Neuronal stem cell (in vitro differentiated cells): Measurements from ENCODE around the gene LSR.

Source experiments
- DNase-seq: peaks from one replicate; pipeline ENCODE4 v3.0.0-alpha.2; 2013; ENCODE audit warnings: low spot score
- H2AFZ ChIP-seq: one replicate; pipeline ENCODE4 v1.6.1; 2013; ENCODE audit warnings: mild to moderate bottlenecking, low read length, inconsistent platforms
- H2AK5ac ChIP-seq: 2 replicates; pipeline ENCODE4 v1.6.1; 2013; ENCODE audit warnings: low read depth, mild to moderate bottlenecking, inconsistent platforms, low read length, moderate library complexity, mixed read lengths
- H2BK120ac ChIP-seq: 2 replicates; pipeline ENCODE4 v1.6.1; 2013; ENCODE audit warnings: low read depth, mild to moderate bottlenecking, inconsistent platforms, low read length, moderate library complexity, mixed read lengths
- H2BK12ac ChIP-seq: one replicate; pipeline ENCODE4 v1.6.1; 2013; ENCODE audit warnings: low read length, inconsistent platforms
- H2BK15ac ChIP-seq: 2 replicates; pipeline ENCODE4 v1.6.1; 2013; ENCODE audit warnings: mild to moderate bottlenecking, low read length, inconsistent platforms, mixed read lengths
- H2BK5ac ChIP-seq: one replicate; pipeline ENCODE4 v1.6.1; 2013; ENCODE audit warnings: inconsistent platforms, mild to moderate bottlenecking, low read length, moderate library complexity
- H3K14ac ChIP-seq: one replicate; pipeline ENCODE4 v1.6.1; 2013; ENCODE audit warnings: low read length, inconsistent platforms
- H3K18ac ChIP-seq: 2 replicates; pipeline ENCODE4 v1.6.1; 2013; ENCODE audit warnings: low read length, inconsistent platforms
- H3K23ac ChIP-seq: 2 replicates; pipeline ENCODE4 v1.6.1; 2013; ENCODE audit warnings: low read depth, mild to moderate bottlenecking, mixed read lengths, low read length, inconsistent platforms; ENCODE audit not compliant: poor library complexity
- H3K27ac ChIP-seq: replicated peaks from 3 replicates; pipeline ENCODE4 v1.5.1; 2013; ENCODE audit warnings: low read length, inconsistent platforms
- H3K27me3 ChIP-seq, 3 experiments: 2 replicates each; pipeline ENCODE4 v1.6.1; 2013; ENCODE audit warnings: low read length in 3 of 3, mild to moderate bottlenecking in 2 of 3, inconsistent platforms in 1 of 3, low read depth in 1 of 3, mixed read lengths in 1 of 3, moderate library complexity in 1 of 3; ENCODE audit not compliant: control insufficient read depth in 3 of 3, insufficient read depth in 3 of 3
- H3K36me3 ChIP-seq, 2 donors: replicated peaks in 1 of 2; 2 replicates each; pipeline ENCODE4 v1.6.1; 2013; ENCODE audit warnings: low read length in 2 of 2; ENCODE audit not compliant: control insufficient read depth in 2 of 2, insufficient read depth in 2 of 2
- H3K4ac ChIP-seq: 2 replicates; pipeline ENCODE4 v1.6.1; 2013; ENCODE audit warnings: inconsistent platforms, mild to moderate bottlenecking, low read length, moderate library complexity
- H3K4me1 ChIP-seq, 2 donors: 1 replicate in 1 of 2; 2 replicates in 1 of 2; pipeline ENCODE4 v1.6.1; 2013; ENCODE audit warnings: low read length in 2 of 2, low read depth in 1 of 2; ENCODE audit not compliant: control insufficient read depth in 2 of 2, insufficient read depth in 1 of 2
- H3K4me2 ChIP-seq: one replicate; pipeline ENCODE4 v1.6.1; 2013; ENCODE audit warnings: mild to moderate bottlenecking, low read length, inconsistent platforms; ENCODE audit not compliant: insufficient read depth, poor library complexity, severe bottlenecking
- H3K4me3 ChIP-seq, 2 donors: 2 replicates each; pipeline ENCODE4 v1.5.1; 2013; ENCODE audit warnings: low read length in 2 of 2, mild to moderate bottlenecking in 2 of 2, inconsistent platforms in 1 of 2, moderate library complexity in 1 of 2
- H3K79me1 ChIP-seq: one replicate; pipeline ENCODE4 v1.6.1; 2013; ENCODE audit warnings: low read depth, mild to moderate bottlenecking, inconsistent platforms, low read length, moderate library complexity
- H3K9ac ChIP-seq: one replicate; pipeline ENCODE4 v1.6.1; 2013; ENCODE audit warnings: mild to moderate bottlenecking, low read depth, low read length, inconsistent platforms; ENCODE audit not compliant: poor library complexity
- H3K9me3 ChIP-seq, 2 donors: replicated peaks in 1 of 2; 2 replicates each; pipeline versions ENCODE3 to v1.6.1; 2013; ENCODE audit warnings: low read length in 2 of 2, mild to moderate bottlenecking in 2 of 2, inconsistent platforms in 1 of 2, low read depth in 1 of 2, mixed read lengths in 1 of 2, moderate library complexity in 1 of 2; ENCODE audit not compliant: control insufficient read depth in 2 of 2, insufficient read depth in 1 of 2
- H4K8ac ChIP-seq: one replicate; pipeline ENCODE4 v1.6.1; 2013; ENCODE audit warnings: low read depth, mild to moderate bottlenecking, inconsistent platforms, low read length, moderate library complexity
- H4K91ac ChIP-seq: one replicate; pipeline ENCODE4 v1.6.1; 2013; ENCODE audit warnings: low read length, low read depth, mild to moderate bottlenecking, inconsistent platforms; ENCODE audit not compliant: poor library complexity
- WGBS, 2 donors: extraction: QIAGEN DNeasy Blood & Tissue Kit; methylation state at CpG; one replicate each; pipeline ENCODE4 v1.1.7; 2013; ENCODE audit warnings: missing lambda C conversion rate in 2 of 2, mixed read lengths in 1 of 2; ENCODE audit not compliant: insufficient read length in 2 of 2, insufficient replicate concordance in 1 of 2; ENCODE audit errors: extremely low coverage in 2 of 2; 5-methylcytosine and 5-hydroxymethylcytosine counted together

The LSR gene

DNA sequence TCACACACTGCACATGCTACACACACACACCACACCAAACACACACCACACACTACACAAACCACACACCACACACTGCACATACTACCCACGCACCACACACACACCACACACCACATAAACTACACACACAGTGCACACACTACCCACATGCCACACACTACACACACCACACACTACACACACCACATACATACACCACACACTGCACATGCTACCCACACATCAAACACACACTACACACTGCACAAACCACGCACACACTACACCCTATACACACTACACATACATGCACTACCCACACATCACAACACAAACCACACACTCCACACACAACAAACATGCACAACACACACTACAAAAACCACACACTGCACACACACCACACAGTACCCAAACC lies 49.1 kb downstream of the LSR start:
- H4K91ac ChIP-seq = peak overlapping the region; percentile 96
- no peak overlapping the region for H2BK15ac ChIP-seq
- no peak overlapping the region for H2BK5ac ChIP-seq
- no peak overlapping the region for H3K27ac ChIP-seq
- H3K9ac ChIP-seq = peak overlapping the region; percentile 46
- H3K23ac ChIP-seq = peak overlapping the region; percentile 94
- H3K4ac ChIP-seq = peak overlapping the region; percentile 56
- no peak overlapping the region for H2AK5ac ChIP-seq
- peaks cover 0 to 3% of the 10 kb centered on the region in 2 donors for H3K36me3 ChIP-seq
- H3K79me1 ChIP-seq = peaks cover 10% of the 10 kb centered on the region
- WGBS, 2 donors = 97% methylated on average over 2 of the region's 2 CpGs; no CpG with 5 or more reads in 1 of the 2 donors
- peak overlapping the region; percentile 72 for H3K18ac ChIP-seq
- peaks cover 0 to 10% (median 8%) of the 10 kb centered on the region in 3 experiments for H3K27me3 ChIP-seq
- peak overlapping the region; percentile 76 for H3K14ac ChIP-seq
- DNase-seq = no peak
- H3K4me1 ChIP-seq = peaks cover 0 to 12% of the 10 kb centered on the region in 2 donors
- H2AFZ ChIP-seq = no peak overlapping the region
- no peak overlapping the region for H2BK12ac ChIP-seq
- peak overlapping the region in 1 of 2 donors; percentile 75 for H3K4me3 ChIP-seq
- H2BK120ac ChIP-seq = no peak overlapping the region
- no peak overlapping the region for H3K4me2 ChIP-seq
- peak overlapping the region; percentile 70 for H4K8ac ChIP-seq
- H3K9me3 ChIP-seq = peaks cover 0 to 12% of the 10 kb centered on the region in 2 donors

DNA sequence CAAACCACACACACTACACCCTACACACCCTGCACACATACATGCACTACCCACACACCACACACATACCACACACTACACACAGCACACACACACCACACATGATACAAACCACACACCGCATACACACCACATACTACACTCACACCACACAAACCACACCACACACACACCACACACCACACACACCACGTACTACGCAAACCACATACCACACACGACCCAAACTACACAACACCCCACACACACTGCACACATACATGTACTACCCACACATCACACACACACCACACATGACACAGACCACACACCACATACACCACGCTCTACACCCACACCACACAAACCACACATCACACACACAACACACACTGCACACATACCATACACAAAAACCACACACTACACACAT lies 49.8 kb downstream of the LSR start:
- H2AK5ac ChIP-seq = no peak overlapping the region
- H3K18ac ChIP-seq = no peak overlapping the region
- H3K27ac ChIP-seq = no peak overlapping the region
- H2BK15ac ChIP-seq = no peak overlapping the region
- H2AFZ ChIP-seq = no peak overlapping the region
- no peak overlapping the region for H4K8ac ChIP-seq
- 100% methylated on average over 3 to 5 of the region's 5 CpGs for WGBS, 2 donors
- DNase-seq = no peak
- peak overlapping the region; percentile 59 for H3K14ac ChIP-seq
- peaks cover 0 to 12% of the 10 kb centered on the region in 2 donors for H3K9me3 ChIP-seq
- H2BK12ac ChIP-seq = peak overlapping the region; percentile 24
- H3K23ac ChIP-seq = peak overlapping the region; percentile 57
- H3K4me2 ChIP-seq = no peak overlapping the region
- H3K36me3 ChIP-seq = peaks cover 0 to 3% of the 10 kb centered on the region in 2 donors
- peaks cover 0 to 5% of the 10 kb centered on the region in 2 donors for H3K4me1 ChIP-seq
- peak overlapping the region; percentile 4 for H4K91ac ChIP-seq
- no peak overlapping the region for H2BK120ac ChIP-seq
- H3K4ac ChIP-seq = peak overlapping the region; percentile 32
- peaks cover 10% of the 10 kb centered on the region for H3K79me1 ChIP-seq
- peak overlapping the region in 1 of 2 donors; percentile 75 for H3K4me3 ChIP-seq
- no peak overlapping the region for H2BK5ac ChIP-seq
- peak overlapping the region; percentile 26 for H3K9ac ChIP-seq
- H3K27me3 ChIP-seq = peaks cover 0 to 10% (median 4%) of the 10 kb centered on the region in 3 experiments

DNA sequence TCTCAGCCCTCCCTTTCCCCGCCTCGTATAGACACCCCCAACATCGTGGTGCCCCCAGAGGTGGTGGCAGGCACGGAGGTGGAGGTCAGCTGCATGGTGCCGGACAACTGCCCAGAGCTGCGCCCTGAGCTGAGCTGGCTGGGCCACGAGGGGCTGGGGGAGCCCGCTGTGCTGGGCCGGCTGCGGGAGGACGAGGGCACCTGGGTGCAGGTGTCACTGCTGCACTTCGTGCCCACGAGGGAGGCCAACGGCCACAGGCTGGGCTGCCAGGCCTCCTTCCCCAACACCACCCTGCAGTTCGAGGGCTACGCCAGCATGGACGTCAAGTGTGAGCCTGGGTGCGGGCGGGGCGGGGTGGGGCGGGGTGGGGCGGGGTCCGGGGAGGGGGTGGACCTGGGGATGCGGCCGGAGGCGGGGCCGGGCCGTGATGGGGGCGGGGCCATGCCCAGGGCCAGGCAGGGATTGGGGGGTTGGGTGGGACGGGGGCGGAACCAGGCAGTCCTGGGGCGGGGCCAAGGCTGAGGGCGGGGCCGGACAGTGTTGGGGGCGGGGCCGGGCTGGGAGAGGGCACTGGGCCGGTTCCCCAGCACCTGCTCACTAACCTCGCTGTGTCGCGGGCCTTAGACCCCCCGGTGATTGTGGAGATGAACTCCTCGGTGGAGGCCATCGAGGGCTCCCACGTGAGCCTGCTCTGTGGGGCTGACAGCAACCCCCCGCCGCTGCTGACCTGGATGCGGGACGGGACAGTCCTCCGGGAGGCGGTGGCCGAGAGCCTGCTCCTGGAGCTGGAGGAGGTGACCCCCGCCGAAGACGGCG lies 50.9 kb downstream of the LSR start:
- Histone ChIP-seq H2BK5ac (no peak overlapping the region), H3K4ac (no peak overlapping the region), H3K9ac (no peak overlapping the region), H3K14ac (peak overlapping the region; percentile 49), H3K4me3 (peak overlapping the region in 1 of 2 donors; percentile 19), H3K79me1 (peaks cover 10% of the 10 kb centered on the region), H2AFZ (no peak overlapping the region), H3K36me3 (peaks cover 0 to 3% of the 10 kb centered on the region in 2 donors), H3K4me2 (no peak overlapping the region), H3K23ac (peak overlapping the region; percentile 92), H3K4me1 (no peaks in the 10 kb centered on the region), H4K8ac (no peak overlapping the region), H3K27ac (no peak overlapping the region), H2BK120ac (peak overlapping the region; percentile 84), H3K9me3 (peaks cover 0 to 12% of the 10 kb centered on the region in 2 donors), H2BK15ac (peak overlapping the region; percentile 9), H4K91ac (no peak overlapping the region), H3K27me3 (peaks cover 0 to 10% (median 4%) of the 10 kb centered on the region in 3 experiments), H2BK12ac (peak overlapping the region; percentile 34), H3K18ac (peak overlapping the region; percentile 67), H2AK5ac (peak overlapping the region; percentile 82)
- DNase-seq = no peak
- no CpG with 5 or more reads among the region's 55 CpGs for WGBS, 2 donors

DNA sequence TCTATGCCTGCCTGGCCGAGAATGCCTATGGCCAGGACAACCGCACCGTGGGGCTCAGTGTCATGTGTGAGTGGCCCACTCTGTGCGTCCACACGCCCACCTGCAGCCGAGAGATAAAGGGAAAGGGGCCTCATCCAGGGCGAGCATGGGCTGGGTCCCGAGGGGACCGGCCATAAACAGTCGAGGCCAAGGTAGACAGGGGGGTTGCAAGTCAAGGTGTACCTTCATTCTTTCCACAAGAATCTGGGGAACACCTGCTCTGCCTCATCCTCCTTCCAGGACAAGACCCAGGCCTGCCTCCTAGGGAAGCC lies 51.5 kb downstream of the LSR start:
- H3K14ac ChIP-seq = peak overlapping the region; percentile 49
- no peak overlapping the region for H2AFZ ChIP-seq
- peaks cover 10% of the 10 kb centered on the region for H3K79me1 ChIP-seq
- no CpG with 5 or more reads among the region's 10 CpGs for WGBS, 2 donors
- peaks cover 0 to 12% of the 10 kb centered on the region in 2 donors for H3K9me3 ChIP-seq
- peak overlapping the region; percentile 34 for H2BK12ac ChIP-seq
- no peak overlapping the region for H3K23ac ChIP-seq
- peaks cover 0 to 3% of the 10 kb centered on the region in 2 donors for H3K36me3 ChIP-seq
- H3K4me2 ChIP-seq = no peak overlapping the region
- no peak overlapping the region for H2BK15ac ChIP-seq
- no peak overlapping the region for H4K8ac ChIP-seq
- no peak overlapping the region for H3K27ac ChIP-seq
- H3K9ac ChIP-seq = no peak overlapping the region
- H3K4me3 ChIP-seq = peak overlapping the region in 1 of 2 donors; percentile 19
- H2AK5ac ChIP-seq = peak overlapping the region; percentile 82
- no peak for DNase-seq
- no peak overlapping the region for H4K91ac ChIP-seq
- H3K27me3 ChIP-seq = peaks cover 0 to 10% (median 4%) of the 10 kb centered on the region in 3 experiments
- H3K4ac ChIP-seq = no peak overlapping the region
- H2BK5ac ChIP-seq = no peak overlapping the region
- H3K4me1 ChIP-seq = no peaks in the 10 kb centered on the region
- H3K18ac ChIP-seq = peak overlapping the region; percentile 15
- peak overlapping the region; percentile 84 for H2BK120ac ChIP-seq
